Parathyroid adenoma (tissue), 2 donors: ENCODE results near the gene PATZ1.
A peak's percentile ranks its signal among the peaks of the same experiment; 100 is the strongest.

Experiments used
- H2AFZ ChIP-seq: fragments of 300-600 bp; sonication (generic); one replicate; pipeline ENCODE4 v1.7.0; 2017; ENCODE audit warnings: antibody characterized with exemption, mild to moderate bottlenecking
- H3K27ac ChIP-seq: fragments of 300-600 bp; sonication (generic); one replicate; pipeline ENCODE4 v1.7.0; 2017
- H3K27me3 ChIP-seq: fragments of 300-600 bp; sonication (generic); one replicate; pipeline ENCODE4 v1.7.0; 2017; ENCODE audit warnings: low read length; ENCODE audit not compliant: control insufficient read depth, insufficient read depth
- H3K36me3 ChIP-seq: fragments of 300-600 bp; sonication (generic); one replicate; pipeline ENCODE4 v1.7.0; 2017; ENCODE audit warnings: low read length; ENCODE audit not compliant: control insufficient read depth, insufficient read depth
- H3K4me1 ChIP-seq: fragments of 300-600 bp; sonication (generic); one replicate; pipeline ENCODE4 v1.7.0; 2017; ENCODE audit warnings: control low read depth
- H3K4me2 ChIP-seq: fragments of 300-600 bp; sonication (generic); one replicate; pipeline ENCODE4 v1.7.0; 2017; ENCODE audit warnings: low read length
- H3K4me3 ChIP-seq: fragments of 300-600 bp; sonication (generic); one replicate; pipeline ENCODE4 v1.7.0; 2017; ENCODE audit warnings: low read depth, low read length
- H3K79me2 ChIP-seq: fragments of 300-600 bp; sonication (generic); one replicate; pipeline ENCODE4 v1.7.0; 2017; ENCODE audit warnings: control low read depth
- H3K9ac ChIP-seq: fragments of 300-600 bp; sonication (generic); one replicate; pipeline ENCODE4 v1.7.0; 2017; ENCODE audit warnings: mild to moderate bottlenecking
- H3K9me3 ChIP-seq: fragments of 300-600 bp; sonication (generic); one replicate; pipeline ENCODE4 v1.7.0; 2017; ENCODE audit warnings: low read length; ENCODE audit not compliant: control insufficient read depth
- CTCF ChIP-seq: fragments of 300-600 bp; sonication (generic); IDR thresholded peaks from one replicate; pipeline ENCODE4 v1.7.0; 2017; ENCODE audit warnings: antibody characterized with exemption, mild to moderate bottlenecking
- donor health status: primary hyperparathyroidism.

PATZ1 gene

GRCh38 chr22:31292236-31292989, 53.7 kb downstream of the PATZ1 start, which contains the start of gene PIK3IP1:
Gene PIK3IP1 (minus strand): TSS chr22:31292488. CDS start chr22:31292344, 144 bp downstream.
- Histone ChIP-seq H3K4me1 (peaks cover 5% of the 10 kb centered on the region), H3K9me3 (no peaks in the 10 kb centered on the region), H3K79me2 (no peaks in the 10 kb centered on the region), H3K36me3 (no peaks in the 10 kb centered on the region), H3K9ac (no peak within 1 kb of the TSS), H3K4me3 (peak within 1 kb of the TSS; percentile 72), H2AFZ (peak within 1 kb of the TSS; percentile 61), H3K27ac (peak within 1 kb of the TSS; percentile 65), H3K27me3 (no peaks in the 10 kb centered on the region), H3K4me2 (peak within 1 kb of the TSS; percentile 75)
- peak; percentile 45 for TF ChIP-seq CTCF

GRCh38 chr22:31291481-31292235, 54.5 kb downstream of the PATZ1 start:
- no peak overlapping the region for H3K9ac ChIP-seq
- peaks cover 5% of the 10 kb centered on the region for H3K4me1 ChIP-seq
- no peaks in the 10 kb centered on the region for H3K9me3 ChIP-seq
- peak overlapping the region; percentile 75 for H3K4me2 ChIP-seq
- H3K36me3 ChIP-seq = no peaks in the 10 kb centered on the region
- H3K4me3 ChIP-seq = peak overlapping the region; percentile 72
- H3K79me2 ChIP-seq = no peaks in the 10 kb centered on the region
- H3K27me3 ChIP-seq = no peaks in the 10 kb centered on the region
- H2AFZ ChIP-seq = peak overlapping the region; percentile 61
- H3K27ac ChIP-seq = peak overlapping the region; percentile 65
- TF ChIP-seq CTCF = no peak

GRCh38 chr22:31290494-31291471, 55.4 kb downstream of the PATZ1 start:
- no peak for TF ChIP-seq CTCF
- Histone ChIP-seq H2AFZ (peak overlapping the region; percentile 56), H3K36me3 (no peaks in the 10 kb centered on the region), H3K4me1 (peaks cover 1% of the 10 kb centered on the region), H3K79me2 (no peaks in the 10 kb centered on the region), H3K4me3 (peak overlapping the region; percentile 72), H3K9me3 (no peaks in the 10 kb centered on the region), H3K9ac (no peak overlapping the region), H3K27ac (peak overlapping the region; percentile 78), H3K4me2 (peak overlapping the region; percentile 75), H3K27me3 (no peaks in the 10 kb centered on the region)

- no peaks in the 10 kb centered on the region for H3K36me3 ChIP-seq
- no peaks in the 10 kb centered on the region for H3K9me3 ChIP-seq
- no peak overlapping the region for H3K27ac ChIP-seq
- no peaks in the 10 kb centered on the region for H3K79me2 ChIP-seq
- H3K4me2 ChIP-seq = no peak overlapping the region
- no peak overlapping the region for H3K4me3 ChIP-seq
- no peak overlapping the region for H3K9ac ChIP-seq
- no peaks in the 10 kb centered on the region for H3K27me3 ChIP-seq
- H2AFZ ChIP-seq = no peak overlapping the region
- no peaks in the 10 kb centered on the region for H3K4me1 ChIP-seq
- no peak for TF ChIP-seq CTCF
Observed at GRCh38 chr22:31289344-31289743, 56.8 kb downstream of the PATZ1 start.
